ENCODE data around the gene SLC25A43.
"Not testable (repeated sequence)": the region's sequence is repeated elsewhere in the genome, so short reads cannot be mapped to it uniquely, and the experiment has no call there.

SLC25A43 gene

DNA sequence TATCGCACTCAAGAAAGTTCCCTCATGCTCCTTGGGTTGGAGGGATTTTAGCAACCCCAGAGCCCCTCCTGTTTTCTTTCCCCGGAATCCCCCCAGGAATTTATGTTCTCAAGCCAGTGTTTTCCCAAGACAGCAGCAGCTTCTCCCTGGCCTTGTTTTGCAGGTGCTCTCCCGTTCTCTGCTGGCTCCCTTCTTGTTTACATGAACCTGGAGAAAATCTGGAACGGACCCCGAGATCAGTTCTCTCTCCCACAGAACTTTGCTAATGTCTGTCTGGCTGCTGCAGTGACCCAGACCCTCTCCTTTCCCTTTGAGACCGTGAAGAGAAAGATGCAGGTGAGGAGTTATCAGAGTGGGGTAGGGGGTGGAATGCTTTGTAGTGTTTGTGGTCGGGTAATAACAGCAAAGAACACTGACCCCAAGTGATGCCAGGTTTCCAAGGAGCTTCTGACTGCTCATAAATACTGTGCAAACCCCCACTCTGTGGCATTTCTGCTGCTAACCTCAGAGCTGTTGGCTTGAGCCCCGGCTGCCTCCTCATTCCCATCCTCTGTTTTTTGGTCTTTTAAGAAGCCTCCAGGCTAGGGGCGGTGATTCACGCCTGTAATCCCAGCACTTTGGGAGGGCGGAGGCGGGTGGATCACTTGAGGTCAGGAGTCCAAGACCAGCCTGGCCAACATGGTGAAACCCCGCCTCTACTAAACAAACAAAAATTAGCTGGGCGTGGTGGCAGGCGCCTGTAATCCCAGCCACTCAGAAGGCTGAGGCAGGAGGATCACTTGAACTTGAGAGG is 11.1 kb downstream of the SLC25A43 start:
- no peak for DNase-seq (ENCODE audit: low spot score)

GRCh38 chrX:119410854-119411253 is 11.7 kb downstream of the SLC25A43 start:
- no peak for DNase-seq (ENCODE audit: low spot score)

GRCh38 chrX:119411959-119412358 is 12.8 kb downstream of the SLC25A43 start:
- no peak for DNase-seq (ENCODE audit: low spot score)

DNA sequence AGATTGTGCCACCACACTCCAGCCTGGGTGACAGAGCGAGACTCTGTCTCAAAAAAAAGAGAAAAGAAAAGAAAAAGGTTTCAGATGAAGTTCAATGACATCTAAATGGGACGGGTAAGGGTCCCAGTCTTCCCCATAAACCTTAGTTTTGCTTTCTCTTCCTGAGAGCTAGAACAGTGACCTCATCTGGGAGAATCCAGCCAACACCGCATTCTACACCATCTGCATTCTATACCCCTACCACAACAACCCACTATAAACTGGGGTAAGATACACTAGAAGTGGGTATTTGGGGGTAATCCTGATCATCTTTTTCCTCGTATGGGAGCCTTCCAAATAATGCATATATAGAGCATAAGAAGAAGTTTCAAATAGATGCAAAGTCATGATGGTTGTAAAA is 18.2 kb downstream of the SLC25A43 start:
- no peak for DNase-seq (ENCODE audit: low spot score)

- DNase-seq (ENCODE audit: low spot score), result no peak
These were observed 18.7 kb downstream of the SLC25A43 start for GRCh38 chrX:119417842-119418241.

DNA sequence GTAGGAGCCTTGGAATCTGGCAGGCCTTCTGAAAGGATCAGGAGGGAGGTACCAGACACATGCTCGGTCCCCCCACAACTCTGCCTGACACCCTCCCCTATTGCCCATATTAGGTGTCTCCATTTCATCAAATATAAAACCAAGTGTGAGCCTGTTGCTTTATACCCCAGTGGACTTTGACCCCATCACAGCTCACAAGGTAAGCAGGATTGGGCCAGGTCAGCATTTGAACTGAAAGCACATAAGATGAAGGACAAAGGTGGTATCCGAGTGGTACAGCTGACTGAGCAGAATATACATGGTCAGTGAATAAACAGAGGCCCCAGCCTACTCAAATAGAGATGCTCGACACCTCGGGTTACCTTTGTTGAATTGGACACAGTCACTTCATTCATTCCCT is 20.0 kb downstream of the SLC25A43 start:
- DNase-seq (ENCODE audit: low spot score), result no peak

GRCh38 chrX:119419898-119420297 is 20.8 kb downstream of the SLC25A43 start:
- DNase-seq (ENCODE audit: low spot score), result no peak

DNA sequence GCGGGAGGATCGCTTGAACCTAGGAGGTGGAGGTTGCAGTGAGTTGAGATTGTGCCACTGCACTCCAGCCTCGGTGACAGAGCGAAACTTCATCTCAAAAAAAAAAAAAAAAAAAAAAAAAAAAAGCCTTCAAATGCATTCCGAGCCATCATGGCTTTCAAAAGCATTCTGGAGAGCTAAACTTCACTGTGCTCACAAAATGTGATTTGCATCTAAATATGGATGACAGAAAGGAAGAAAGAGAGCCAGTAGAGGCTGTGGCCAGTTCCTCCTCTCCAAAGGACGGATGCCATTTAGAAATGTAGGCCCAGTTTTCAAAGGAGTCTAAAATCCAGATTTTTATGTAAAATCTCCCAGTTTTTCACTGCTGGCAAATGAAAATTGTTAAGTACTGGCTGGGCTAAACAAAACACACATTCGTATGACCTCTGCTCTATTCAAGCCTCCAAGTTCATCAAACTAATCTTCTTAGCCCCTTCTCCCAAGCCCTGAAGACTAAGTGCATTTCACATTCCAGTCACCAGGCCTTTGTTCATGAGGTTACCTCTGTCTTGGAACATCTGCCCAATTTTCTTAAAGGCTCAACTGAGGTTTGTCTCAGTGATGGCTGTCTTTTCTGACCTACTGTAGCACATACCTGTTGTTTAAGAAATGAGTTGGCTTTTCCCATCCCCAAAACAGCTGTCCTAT is 22.0 kb downstream of the SLC25A43 start:
- no peak for DNase-seq (ENCODE audit: low spot score)

- DNase-seq (ENCODE audit: low spot score), result no peak
These were observed 24.5 kb downstream of the SLC25A43 start for GRCh38 chrX:119423631-119424030.

DNA sequence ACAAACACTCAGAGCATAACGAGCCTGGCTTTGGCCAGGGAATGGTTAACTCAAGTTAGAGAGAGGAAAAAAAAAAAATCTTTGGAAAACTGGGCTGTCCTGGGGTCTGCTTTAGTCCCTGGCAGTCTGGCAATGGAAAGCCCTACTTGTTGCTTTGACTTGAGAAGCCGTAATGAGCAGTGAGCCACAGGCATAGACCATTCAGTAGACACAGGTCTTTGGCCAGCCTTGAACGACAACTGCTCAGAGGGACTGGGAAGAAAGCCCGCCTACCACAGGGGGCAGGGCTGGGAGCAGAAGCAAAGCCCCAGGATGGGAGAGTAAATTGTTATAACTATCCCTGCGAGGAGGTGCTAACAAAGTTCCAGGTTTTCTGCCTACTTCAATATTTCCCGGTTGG is 25.9 kb downstream of the SLC25A43 start:
- DNase-seq (ENCODE audit: low spot score), result no peak

DNA sequence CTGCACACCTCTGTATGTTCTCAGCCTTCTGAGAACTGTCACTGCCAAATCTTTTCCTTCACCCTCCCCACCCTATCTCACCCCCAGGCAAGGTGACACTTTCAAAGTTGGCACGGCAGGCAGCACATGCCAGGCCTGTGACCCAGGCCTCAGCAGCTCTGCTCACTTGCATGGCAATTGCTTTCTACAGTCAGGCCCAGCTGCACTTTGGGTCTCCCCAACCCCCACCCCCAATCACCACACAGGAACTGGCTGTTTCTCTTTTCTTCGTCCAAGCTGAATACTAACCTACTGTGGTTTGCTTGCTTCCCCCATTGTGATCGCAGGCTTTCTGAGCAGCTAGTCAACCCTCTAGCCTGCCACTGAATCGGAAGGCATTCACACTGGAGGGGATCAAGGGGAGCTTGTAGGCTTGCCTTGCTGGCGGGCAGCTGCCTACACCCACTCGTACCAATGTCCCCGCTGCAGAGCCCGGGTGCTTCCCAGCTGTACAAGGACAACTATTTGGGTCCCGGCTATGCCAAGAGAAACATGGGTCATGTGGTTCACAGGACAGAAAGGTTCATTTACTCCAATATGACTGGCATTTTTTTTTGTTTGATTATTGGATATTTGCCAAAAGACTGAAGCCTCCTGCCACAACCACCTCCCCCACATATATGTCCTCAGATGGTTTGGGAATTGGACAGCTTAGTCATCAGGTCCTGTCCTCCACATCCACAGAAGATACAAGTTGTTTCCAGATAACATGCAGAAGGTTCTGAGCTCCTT is 28.1 kb downstream of the SLC25A43 start:
- no peak for DNase-seq (ENCODE audit: low spot score)

DNA sequence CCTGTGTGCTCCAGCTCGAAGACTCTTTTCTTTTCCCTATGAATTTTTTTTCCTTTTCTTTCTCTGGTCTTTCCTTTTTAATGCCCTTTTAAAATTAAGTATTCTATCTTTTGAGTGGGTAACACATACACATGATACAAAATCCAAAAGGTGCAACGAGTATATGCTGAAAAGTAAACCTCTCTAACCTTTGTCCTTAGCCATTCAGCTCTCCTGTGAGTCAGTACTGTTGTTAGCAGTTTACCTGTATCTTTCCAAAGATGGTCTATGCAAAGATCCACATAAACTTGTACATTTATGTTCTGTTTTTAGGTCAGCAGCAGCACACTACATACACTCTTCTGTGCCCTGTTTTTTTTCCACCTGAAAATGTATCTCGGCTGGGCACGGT is 28.7 kb downstream of the SLC25A43 start:
- no peak for DNase-seq (ENCODE audit: low spot score)

DNA sequence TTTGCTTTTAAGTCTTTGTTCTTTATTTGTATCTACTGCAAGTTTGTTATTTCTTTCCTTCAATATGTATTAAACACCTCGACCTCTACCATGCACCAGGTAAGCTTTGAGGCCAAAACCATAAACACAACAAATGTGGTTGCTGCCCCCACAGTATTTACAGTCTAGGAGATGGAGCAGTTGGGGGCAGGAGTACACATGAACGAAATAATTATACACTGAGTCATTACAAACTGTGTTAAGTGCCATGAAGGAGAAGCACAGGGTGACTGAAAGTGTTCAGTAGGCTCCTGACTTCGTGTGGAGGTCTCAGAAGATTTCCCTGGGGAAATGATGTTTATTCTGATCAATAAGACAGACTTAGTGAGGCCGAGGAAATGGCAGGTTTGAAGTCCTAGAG is 30.3 kb downstream of the SLC25A43 start:
- no peak for DNase-seq (ENCODE audit: low spot score)

DNA sequence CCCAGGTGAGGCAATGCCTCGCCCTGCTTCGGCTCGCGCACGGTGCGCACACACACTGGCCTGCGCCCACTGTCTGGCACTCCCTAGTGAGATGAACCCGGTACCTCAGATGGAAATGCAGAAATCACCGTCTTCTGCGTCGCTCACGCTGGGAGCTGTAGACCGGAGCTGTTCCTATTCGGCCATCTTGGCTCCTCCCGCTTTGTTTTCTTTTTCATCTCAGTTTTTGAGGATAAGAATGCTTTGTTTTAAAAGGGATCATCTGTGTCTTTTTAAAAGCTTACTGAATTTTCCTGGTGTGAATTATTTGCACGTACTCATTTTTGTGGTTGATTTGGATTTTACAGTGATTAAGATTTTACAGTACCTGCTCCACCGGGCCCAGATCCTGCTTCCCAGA is 42.2 kb downstream of the SLC25A43 start:
- DNase-seq (ENCODE audit: low spot score), result not testable (repeated sequence)

DNA sequence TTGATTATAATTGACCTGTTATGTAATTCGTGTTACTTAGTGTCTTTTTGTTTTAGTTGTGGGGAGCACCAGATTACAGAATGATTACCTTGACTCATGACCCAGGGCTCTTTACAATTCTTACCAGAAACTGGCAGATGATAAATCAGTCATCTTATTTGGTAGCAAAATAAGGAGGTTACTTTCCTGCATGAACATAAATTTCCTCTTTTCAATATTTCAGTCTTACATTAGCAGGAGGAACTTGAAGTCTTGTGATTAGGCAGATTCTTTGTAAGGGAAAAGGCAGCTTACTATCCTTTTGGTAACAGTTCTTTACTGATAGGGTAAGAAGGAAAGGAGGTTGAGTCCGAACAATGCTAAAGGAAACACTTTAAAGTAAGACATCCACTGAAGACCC is 43.1 kb downstream of the SLC25A43 start:
- DNase-seq (ENCODE audit: low spot score), result no peak

DNA sequence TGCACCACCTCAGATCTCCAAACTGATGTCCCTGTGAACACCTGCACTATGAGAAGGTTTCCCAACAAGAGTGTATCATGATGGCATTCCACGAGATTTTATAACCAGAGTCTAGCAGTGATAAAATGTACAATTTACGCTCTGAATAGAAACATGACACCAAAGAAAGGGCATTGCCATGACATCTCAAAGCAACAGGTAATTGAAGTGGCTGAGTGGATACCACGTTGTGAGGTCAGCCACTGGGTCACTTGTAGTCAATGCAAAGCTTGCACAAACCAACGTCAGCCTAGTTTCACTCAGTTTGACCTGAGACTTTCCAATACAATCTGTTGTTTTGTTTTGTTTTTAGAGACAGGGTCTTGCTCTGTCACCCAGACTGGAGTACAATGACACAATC is 54.1 kb downstream of the SLC25A43 start:
- DNase-seq (ENCODE audit: low spot score), result no peak

GRCh38 chrX:119455264-119455663 is 56.1 kb downstream of the SLC25A43 start:
- DNase-seq (ENCODE audit: low spot score), result no peak

DNA sequence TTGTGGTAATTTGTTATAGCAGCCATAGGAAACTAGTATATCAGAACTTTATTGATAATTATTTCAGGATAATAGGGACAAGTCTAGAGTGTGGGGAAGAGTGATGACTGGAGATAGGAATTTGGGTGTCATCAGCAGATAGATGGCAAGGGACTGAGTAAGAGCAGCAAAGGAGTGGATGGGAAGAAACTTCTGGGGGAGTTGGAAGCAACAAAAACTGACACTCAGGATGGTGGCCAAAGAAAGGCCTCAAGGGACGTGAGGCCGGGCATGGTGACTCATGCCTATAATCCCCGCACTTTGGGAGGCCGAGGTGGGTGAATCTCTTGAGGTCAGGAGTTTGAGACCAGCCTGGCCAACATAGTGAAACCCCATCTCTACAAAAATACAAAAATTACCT is 60.0 kb downstream of the SLC25A43 start:
- DNase-seq (ENCODE audit: low spot score), result no peak

GRCh38 chrX:119465555-119465954 is 66.4 kb downstream of the SLC25A43 start:
- no peak for DNase-seq (ENCODE audit: low spot score)

DNA sequence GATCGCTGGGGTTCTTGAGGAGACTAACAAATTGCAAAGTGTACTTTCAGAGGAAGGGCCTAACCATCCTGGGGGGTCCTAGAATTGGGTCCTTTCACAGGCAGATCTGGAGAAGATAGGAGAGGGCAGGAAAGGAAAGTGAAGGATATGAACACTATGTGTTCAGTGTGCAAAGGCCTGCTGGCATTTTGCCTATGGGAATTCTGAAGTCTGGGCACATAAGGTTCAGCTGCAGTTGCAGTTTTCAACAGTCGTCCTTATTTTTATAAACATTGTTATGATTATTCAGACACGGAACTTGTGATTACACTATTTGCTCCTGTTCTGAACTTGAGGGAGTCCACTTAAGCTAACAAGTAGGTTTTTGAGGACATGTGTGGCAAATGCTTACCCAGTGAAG is 67.8 kb downstream of the SLC25A43 start:
- no peak for DNase-seq (ENCODE audit: low spot score)

- DNase-seq (ENCODE audit: low spot score), result no peak
These were observed 68.3 kb downstream of the SLC25A43 start for GRCh38 chrX:119467433-119467832.

DNA sequence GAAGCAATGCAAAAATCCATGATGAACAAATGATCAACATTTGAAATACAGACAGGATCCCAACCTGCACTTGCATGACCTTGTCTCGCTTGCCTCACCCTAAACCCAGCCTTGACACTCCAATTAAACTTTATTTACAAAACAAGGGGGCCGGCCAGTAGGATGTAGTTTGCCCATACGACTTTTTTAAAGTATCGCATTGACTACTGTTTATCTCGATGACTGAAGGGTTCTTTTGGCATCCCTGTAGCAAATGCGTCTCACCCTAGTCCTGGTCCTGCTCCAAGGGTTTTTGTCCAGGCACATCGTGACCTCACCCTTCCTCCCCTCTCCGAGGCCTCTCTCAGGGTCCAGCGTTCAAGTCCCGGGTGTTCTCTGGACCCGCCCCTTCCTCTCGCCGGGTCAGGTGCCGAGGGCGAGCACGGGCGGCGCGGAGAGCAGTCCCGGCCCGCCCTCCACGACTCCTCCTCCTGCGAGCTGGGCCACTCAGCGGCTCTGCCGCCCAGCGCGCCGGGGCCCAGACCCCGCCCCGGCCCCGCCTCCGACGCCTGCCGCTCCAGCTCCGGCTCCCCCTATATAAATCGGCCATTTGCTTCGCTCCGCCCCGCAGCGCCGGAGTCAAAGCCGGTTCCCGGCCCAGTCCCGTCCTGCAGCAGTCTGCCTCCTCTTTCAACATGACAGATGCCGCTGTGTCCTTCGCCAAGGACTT is 68.9 kb downstream of the SLC25A43 start, which contains the start of gene SLC25A5:
SLC25A5 (plus strand) TSS at position 603 of the 709 bp plus-strand sequence; CDS start at position 675, 72 bp downstream.
- peak; percentile 86 for DNase-seq (ENCODE audit: low spot score)
